K562 (cell line): ENCODE results near the gene STEAP1B. TPM values are rescaled to one million over a fixed set of nuclear protein-coding genes. Genes with fewer than 3 reads are reported as not detected.

Experiments used
- CC2D1A ChIP-seq: fragments of 450-650 bp; IDR thresholded peaks from 2 replicates; pipeline ENCODE4 v1.6.1; 2017; ENCODE audit warnings: mild to moderate bottlenecking
- EHMT2 ChIP-seq: fragments of 450-650 bp; IDR thresholded peaks from 2 replicates; pipeline ENCODE4 v1.6.1; 2018; ENCODE audit warnings: antibody characterized with exemption
- ELF2 ChIP-seq: fragments of 250-450 bp; sonication (Bioruptor Pico); IDR thresholded peaks from 2 replicates; pipeline ENCODE4 v1.5.0; 2021; ENCODE audit warnings: mild to moderate bottlenecking
- GABPB2 ChIP-seq: fragments of 250-450 bp; sonication (Bioruptor Pico); conservative IDR thresholded peaks from 2 replicates; pipeline ENCODE4 v1.5.1; 2021; ENCODE audit warnings: mild to moderate bottlenecking
- HEY1 ChIP-seq: fragments of 250-450 bp; sonication (Bioruptor Pico); IDR thresholded peaks from 2 replicates; pipeline ENCODE4 v1.5.0; 2020; ENCODE audit warnings: mild to moderate bottlenecking, moderate library complexity, borderline replicate concordance
- HMGN3 ChIP-seq: IDR thresholded peaks from 2 replicates; pipeline ENCODE4 v1.6.1; 2011; ENCODE audit warnings: borderline replicate concordance, low read depth, mild to moderate bottlenecking, mixed read lengths, low read length; ENCODE audit not compliant: insufficient read length; ENCODE audit errors: extremely low read depth
- HMGXB4 ChIP-seq: sonication (generic); formaldehyde crosslinking; IDR thresholded peaks from 2 replicates; pipeline ENCODE4 v1.8.1; 2023; ENCODE audit warnings: mild to moderate bottlenecking, missing genetic modification reagents
- MCM7 ChIP-seq, 2 experiments: fragments of 450-650 bp; IDR thresholded peaks; 2 replicates each; pipeline ENCODE4 v1.6.1; 2016 to 2018
- NR3C1 ChIP-seq: sonication (generic); formaldehyde crosslinking; IDR thresholded peaks from 2 replicates; pipeline ENCODE4 v1.8.1; 2022; ENCODE audit warnings: missing genetic modification reagents
- POLR3G ChIP-seq: IDR thresholded peaks from 2 replicates; pipeline ENCODE4 v1.6.1; 2011; ENCODE audit not compliant: insufficient read length, insufficient replicate concordance; ENCODE audit errors: extremely low read depth
- SAFB ChIP-seq: fragments of 200-400 bp; formaldehyde crosslinking; IDR thresholded peaks from 2 replicates; pipeline ENCODE4 v1.6.1; 2017; ENCODE audit warnings: low read depth, low read length, borderline replicate concordance
- SP2 ChIP-seq: IDR thresholded peaks from 2 replicates; pipeline ENCODE4 v1.6.1; 2011; ENCODE audit warnings: mild to moderate bottlenecking, low read depth, low read length, moderate library complexity; ENCODE audit not compliant: poor library complexity, severe bottlenecking; ENCODE audit errors: extremely low read depth
- THRAP3 ChIP-seq: fragments of 450-650 bp; IDR thresholded peaks from 2 replicates; pipeline ENCODE4 v1.6.1; 2016; ENCODE audit warnings: mild to moderate bottlenecking, inconsistent platforms, borderline replicate concordance
- TSC22D4 ChIP-seq: fragments of 450-650 bp; IDR thresholded peaks from 2 replicates; pipeline ENCODE4 v1.6.1; 2016; ENCODE audit warnings: missing genetic modification characterization, missing biosample characterization, control low read depth
- WHSC1 ChIP-seq: IDR thresholded peaks from one replicate; pipeline ENCODE4 v1.6.1; 2012; ENCODE audit warnings: low read length, control low read depth, inconsistent platforms
- YBX1 ChIP-seq: fragments of 450-650 bp; IDR thresholded peaks from 2 replicates; pipeline ENCODE4 v1.7.1; 2016; ENCODE audit warnings: mild to moderate bottlenecking
- ZNF318 ChIP-seq, 2 experiments: fragments of 450-650 bp; IDR thresholded peaks; 2 replicates each; pipeline ENCODE4 v1.6.1; 2016; ENCODE audit warnings: mild to moderate bottlenecking in 2 of 2, borderline replicate concordance in 1 of 2, low read depth in 1 of 2, moderate library complexity in 1 of 2
- ZNF445 ChIP-seq: fragments of 250-450 bp; sonication (Bioruptor Pico); IDR thresholded peaks from 2 replicates; pipeline ENCODE4 v1.4.0; 2020; ENCODE audit warnings: low read depth, mild to moderate bottlenecking, moderate library complexity
- ZNF644 ChIP-seq: fragments of 200-800 bp; sonication (Bioruptor generic); IDR thresholded peaks from 2 replicates; pipeline ENCODE4 v1.6.1; 2016; ENCODE audit warnings: low read depth, missing genetic modification characterization, missing compliant biosample characterization
- polyA plus RNA-seq, 8 experiments: library from polyadenylated mRNA; depleted of rRNA in 4 of 8; stranded (reverse) in 5 of 8; unstranded in 3 of 8; fragments of >200 nt; fragmentation: Nextera tagmentation in 2 of 8; fragmentation: Illumina TruSeq in 1 of 8; extraction: Ambion mirVana in 2 of 8; extraction: Trizol in 1 of 8; gene quantifications; 2 replicates each; pipeline versions ENCODE4 v1.2.1 to v1.2.3, GENCODE V29; 2011 to 2014; ENCODE audit warnings: inconsistent platforms in 1 of 8, missing spikeins in 1 of 8
- total RNA-seq, 7 experiments: library from RNA; depleted of rRNA in 6 of 7; stranded (reverse); fragments of >200 nt in 6 of 7; fragmentation: Illumina TruSeq in 2 of 7; extraction: Trizol in 2 of 7; gene quantifications; 2 replicates each; pipeline versions ENCODE4 v1.2.1 to v1.2.3, GENCODE V29; 2011 to 2021; ENCODE audit warnings: low replicate concordance in 1 of 7

Gene STEAP1B
- total and polyA plus RNA-seq, 9 of the 15 experiments (the other 6 are each of a cell fraction or from before 2014, with no cell fraction given): 20.0 to 38.5 (median 30.6) TPM

GRCh38 chr7:22488643-22489462 is 11.1 kb downstream of the STEAP1B start (continued):
- TF ChIP-seq MCM7 (IDR thresholded peaks at IDR 0.05) (no peak), TSC22D4 (no peak), ZNF445 (no peak), POLR3G (no peak), YBX1 (no peak), ZNF644 (tag) (no peak), SP2 (no peak), GABPB2 (CRISPR knock-in tag) (no peak), WHSC1 (no peak), THRAP3 (no peak), NR3C1 (no peak), ZNF318 (IDR thresholded peaks at IDR 0.05; ENCODE audit: borderline replicate concordance in 1 of 2, low read depth in 1 of 2) (no peak), HEY1 (CRISPR knock-in tag) (no peak), ELF2 (no peak), HMGXB4 (CRISPR knock-in tag) (no peak), HMGN3 (no peak), EHMT2 (no peak), CC2D1A (peak; percentile 51; the same call in 1 of the 2 replicates), SAFB (no peak)
